OCI-LY7 (cell line): ENCODE results near the gene TMEM219. TPM values are rescaled to one million over a fixed set of nuclear protein-coding genes. Genes with fewer than 3 reads are reported as not detected.

Experiments
- BruUV-seq: library from RNA; stranded (reverse); fragments of 400-500 nt; replicated peaks from 2 replicates; lab custom pipeline; 2021; lab: Mats Ljungman, UMichigan
- CTCF ChIA-PET: fragments of 300-600 bp; sonication (Branson Sonifier 250); formaldehyde crosslinking; loops from one replicate; lab custom pipeline; 2022; ENCODE audit warnings: antibody characterized with exemption; ENCODE audit not compliant: unreplicated experiment; lab: Charles Lee
- POLR2A ChIA-PET: fragments of 300-600 bp; sonication (Branson Sonifier 250); formaldehyde crosslinking; loops from one replicate; lab custom pipeline; 2022; ENCODE audit warnings: antibody characterized with exemption; lab: Charles Lee
- DNase-seq: peaks from one replicate; pipeline ENCODE4 v3.0.0-alpha.2; 2015; ENCODE audit warnings: low spot score
- H2AFZ ChIP-seq: fragments of 200-600 bp; sonication (generic), shearing (Covaris generic); 2 replicates; pipeline ENCODE4 v1.6.1; 2014; ENCODE audit warnings: mild to moderate bottlenecking, antibody characterized with exemption, low read length, moderate library complexity
- H3K27ac ChIP-seq: fragments of 200-600 bp; sonication (generic); 2 replicates; pipeline ENCODE4 v1.5.1; 2014; ENCODE audit warnings: mixed run types, low read depth, mild to moderate bottlenecking, moderate library complexity, low read length, inconsistent platforms; ENCODE audit not compliant: poor library complexity, severe bottlenecking
- H3K36me3 ChIP-seq: fragments of 200-600 bp; sonication (generic); 2 replicates; pipeline ENCODE4 v1.6.1; 2014; ENCODE audit warnings: mild to moderate bottlenecking, antibody characterized with exemption, low read length, moderate library complexity, mixed read lengths; ENCODE audit not compliant: insufficient read depth
- H3K4me1 ChIP-seq: fragments of 200-600 bp; sonication (generic); 2 replicates; pipeline ENCODE4 v1.5.1; 2014; ENCODE audit warnings: mild to moderate bottlenecking, low read length; ENCODE audit not compliant: insufficient read depth, poor library complexity, severe bottlenecking
- H3K4me2 ChIP-seq: fragments of 200-600 bp; sonication (generic); 2 replicates; pipeline ENCODE4 v1.6.1; 2014; ENCODE audit warnings: mild to moderate bottlenecking, low read length
- H3K4me3 ChIP-seq: fragments of 200-600 bp; sonication (generic); 2 replicates; pipeline ENCODE4 v1.5.1; 2014; ENCODE audit warnings: mild to moderate bottlenecking, low read depth, low read length; ENCODE audit not compliant: poor library complexity, severe bottlenecking
- H3K79me2 ChIP-seq: fragments of 200-600 bp; sonication (generic); 2 replicates; pipeline ENCODE4 v1.6.1; 2016; ENCODE audit warnings: low read depth, mild to moderate bottlenecking, low read length, moderate library complexity, mixed read lengths; ENCODE audit not compliant: insufficient read depth
- H3K9me2 ChIP-seq: fragments of 200-600 bp; sonication (generic); 2 replicates; pipeline ENCODE4 v1.6.1; 2016; ENCODE audit warnings: mild to moderate bottlenecking, low read length, mixed read lengths; ENCODE audit not compliant: insufficient read depth
- H3K9me3 ChIP-seq: fragments of 200-600 bp; sonication (generic); 2 replicates; pipeline ENCODE4 v1.6.1; 2014; ENCODE audit warnings: mild to moderate bottlenecking, mixed run types, low read length, mixed read lengths
- H4K20me1 ChIP-seq: fragments of 200-600 bp; sonication (generic); 2 replicates; pipeline ENCODE4 v1.6.1; 2014; ENCODE audit warnings: mild to moderate bottlenecking, antibody characterized with exemption, low read length, moderate library complexity, mixed read lengths; ENCODE audit not compliant: insufficient read depth
- EZH2phosphoT487 ChIP-seq: fragments of 200-600 bp; sonication (generic); IDR thresholded peaks from 2 replicates; pipeline ENCODE4 v1.6.1; 2018; ENCODE audit warnings: low read depth, borderline replicate concordance, mild to moderate bottlenecking, mixed run types, antibody characterized with exemption, low read length, moderate library complexity, mixed read lengths
- intact Hi-C: fragments of 100-400 bp; cut with micrococcal nuclease; formaldehyde crosslinking; loops from one replicate; pipeline ENCODE4 v1.10.0; 2022; ENCODE audit not compliant: unreplicated experiment
- total RNA-seq, 2 experiments: library from RNA; depleted of rRNA in 1 of 2; stranded (reverse); fragments of >200 nt in 1 of 2; shearing (Covaris generic) in 1 of 2; gene quantifications; 2 replicates each; pipeline ENCODE4 v1.2.3, GENCODE V29; 2014 to 2022
- TF ChIP-seq, protein P1 (sequence below): fragments of 200-600 bp; sonication (generic); conservative IDR thresholded peaks from 2 replicates; pipeline ENCODE4 v1.5.1; 2014; ENCODE audit warnings: mild to moderate bottlenecking, antibody characterized with exemption, low read length, moderate library complexity, mixed read lengths

TMEM219 gene
- total RNA-seq, 2 experiments from 2014 or later = 82.9 to 94.1 TPM

DNA sequence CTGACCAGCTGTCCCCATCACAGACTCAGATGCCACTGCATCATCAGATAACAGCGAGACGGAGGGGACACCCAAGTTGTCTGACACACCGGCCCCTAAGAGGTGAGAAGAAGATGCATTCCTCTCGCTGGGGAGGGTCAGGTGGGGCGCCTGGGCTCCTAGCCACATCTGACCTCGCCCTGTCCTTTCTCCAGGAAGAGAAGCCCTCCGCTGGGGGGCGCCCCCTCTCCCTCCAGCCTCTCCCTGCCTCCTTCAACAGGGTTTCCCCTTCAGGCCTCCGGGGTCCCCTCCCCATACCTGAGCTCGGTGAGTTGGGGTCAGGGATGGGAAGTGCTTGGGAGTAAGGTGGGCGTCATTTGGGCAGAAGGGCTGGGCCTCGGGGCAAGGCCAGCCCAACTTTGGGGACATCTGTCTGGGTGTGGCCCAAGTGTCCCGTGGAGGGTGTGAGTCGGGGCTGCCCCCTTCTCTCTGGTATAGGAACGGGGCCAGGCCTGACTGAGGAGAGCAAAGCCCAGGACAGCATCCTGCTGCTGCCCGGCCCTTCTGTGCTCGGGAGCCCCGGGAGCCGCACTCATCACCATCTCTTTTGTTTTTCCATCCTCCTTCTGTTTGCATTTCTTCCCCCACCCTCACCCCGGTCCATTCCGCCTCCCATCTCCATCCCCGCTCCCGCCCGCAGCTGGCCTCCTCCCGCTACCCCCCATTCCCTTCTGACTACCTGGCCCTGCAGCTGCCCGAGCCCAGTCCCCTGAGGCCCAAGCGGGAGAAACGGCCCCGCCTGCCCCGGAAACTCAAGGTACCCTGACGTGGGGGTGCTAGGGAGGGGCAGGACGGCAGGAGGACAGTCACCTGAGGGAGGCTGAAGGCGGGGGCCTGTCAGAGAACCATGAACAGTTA lies 39.1 kb downstream of the TMEM219 start:
- no peaks in the 10 kb centered on the region for H3K9me2 ChIP-seq
- BruUV-seq = no TSS peak
- intact Hi-C loops = no loop called here
- no peaks in the 10 kb centered on the region for H4K20me1 ChIP-seq
- H3K4me2 ChIP-seq = no peak overlapping the region
- CTCF ChIA-PET = no interaction called here
- POLR2A ChIA-PET = no interaction called here
- peaks cover 30% of the 10 kb centered on the region; the same call in 1 of the 2 replicates for H3K36me3 ChIP-seq
- no peak for DNase-seq
- H3K79me2 ChIP-seq = peaks cover 12% of the 10 kb centered on the region; the same call in 1 of the 2 replicates
- H2AFZ ChIP-seq = no peak overlapping the region
- no peak overlapping the region for H3K4me3 ChIP-seq
- peaks cover 6% of the 10 kb centered on the region for H3K4me1 ChIP-seq
- no peak overlapping the region for H3K27ac ChIP-seq
- no peaks in the 10 kb centered on the region for H3K9me3 ChIP-seq
- TF ChIP-seq, protein P1, sequence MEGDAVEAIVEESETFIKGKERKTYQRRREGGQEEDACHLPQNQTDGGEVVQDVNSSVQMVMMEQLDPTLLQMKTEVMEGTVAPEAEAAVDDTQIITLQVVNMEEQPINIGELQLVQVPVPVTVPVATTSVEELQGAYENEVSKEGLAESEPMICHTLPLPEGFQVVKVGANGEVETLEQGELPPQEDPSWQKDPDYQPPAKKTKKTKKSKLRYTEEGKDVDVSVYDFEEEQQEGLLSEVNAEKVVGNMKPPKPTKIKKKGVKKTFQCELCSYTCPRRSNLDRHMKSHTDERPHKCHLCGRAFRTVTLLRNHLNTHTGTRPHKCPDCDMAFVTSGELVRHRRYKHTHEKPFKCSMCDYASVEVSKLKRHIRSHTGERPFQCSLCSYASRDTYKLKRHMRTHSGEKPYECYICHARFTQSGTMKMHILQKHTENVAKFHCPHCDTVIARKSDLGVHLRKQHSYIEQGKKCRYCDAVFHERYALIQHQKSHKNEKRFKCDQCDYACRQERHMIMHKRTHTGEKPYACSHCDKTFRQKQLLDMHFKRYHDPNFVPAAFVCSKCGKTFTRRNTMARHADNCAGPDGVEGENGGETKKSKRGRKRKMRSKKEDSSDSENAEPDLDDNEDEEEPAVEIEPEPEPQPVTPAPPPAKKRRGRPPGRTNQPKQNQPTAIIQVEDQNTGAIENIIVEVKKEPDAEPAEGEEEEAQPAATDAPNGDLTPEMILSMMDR = no peak
- TF ChIP-seq EZH2phosphoT487 = no peak

DNA sequence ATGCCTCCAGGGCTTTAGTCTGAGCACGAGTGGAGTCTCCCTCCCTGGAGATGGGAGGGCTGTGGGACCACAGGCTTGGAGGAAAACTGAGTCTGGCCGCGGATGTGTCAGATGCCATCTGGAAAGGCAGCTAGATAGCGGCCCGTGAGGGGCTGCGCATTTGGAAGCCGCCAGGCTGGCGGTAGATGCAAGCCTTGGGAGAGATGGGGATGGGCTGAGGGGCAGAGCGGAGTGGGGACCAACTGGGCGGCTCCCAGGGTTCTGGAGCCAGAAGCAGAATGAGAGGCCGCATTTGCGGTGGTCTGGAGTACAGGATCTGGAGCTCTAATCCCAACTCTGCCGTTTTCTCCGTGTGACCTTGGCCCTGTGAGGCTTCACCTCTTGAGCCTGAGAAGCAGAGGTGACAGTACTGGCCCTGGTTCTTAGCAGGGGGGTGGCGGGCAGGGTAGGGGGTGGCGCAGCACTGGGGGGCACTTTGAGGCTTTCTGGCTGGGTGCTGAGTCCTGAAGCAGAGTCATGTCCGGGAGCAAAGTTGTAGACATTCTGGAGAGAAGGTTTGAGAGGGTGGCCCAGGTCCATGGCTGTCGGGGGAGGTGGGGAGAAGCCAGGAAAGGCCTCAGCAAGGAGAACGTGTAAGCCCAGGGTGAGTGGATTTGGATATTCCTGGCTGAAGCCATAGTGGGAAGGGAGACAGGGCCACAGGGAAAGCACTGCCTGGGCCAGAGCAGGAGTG lies 40.9 kb downstream of the TMEM219 start:
- Histone ChIP-seq H2AFZ (no peak overlapping the region), H3K4me1 (no peaks in the 10 kb centered on the region), H3K36me3 (peaks cover 23% of the 10 kb centered on the region; the same call in 1 of the 2 replicates), H3K4me3 (no peak overlapping the region), H3K79me2 (no peaks in the 10 kb centered on the region; the same call in 1 of the 2 replicates), H3K9me2 (no peaks in the 10 kb centered on the region), H3K9me3 (no peaks in the 10 kb centered on the region), H3K4me2 (no peak overlapping the region), H3K27ac (no peak overlapping the region), H4K20me1 (no peaks in the 10 kb centered on the region)
- intact Hi-C loops = no loop called here
- ChIA-PET CTCF (no interaction called here), POLR2A (no interaction called here)
- BruUV-seq = no TSS peak
- no peak for DNase-seq
- TF ChIP-seq, protein P1 = no peak
- TF ChIP-seq EZH2phosphoT487 = no peak
